Tibial nerve (tissue), 4 donors: ENCODE measurements around the gene TNP2. TPM values are rescaled to one million over a fixed set of nuclear protein-coding genes. Genes with fewer than 3 reads are reported as not detected.
"Not testable (repeated sequence)": the region's sequence is repeated elsewhere in the genome, so short reads cannot be mapped to it uniquely, and the experiment has no call there.

ENCODE experiments used
- DNase-seq, 2 donors: peaks; one replicate each; pipeline ENCODE4 v3.0.0-alpha.2; 2019; ENCODE audit warnings: low spot score in 2 of 2
- H3K27ac ChIP-seq, 4 donors: fragments of 200-600 bp; sonication (generic) in 3 of 4; one replicate each; pipeline ENCODE4 v1.5.1; 2017 to 2019; ENCODE audit warnings: mild to moderate bottlenecking in 1 of 4
- H3K27me3 ChIP-seq, 2 donors: fragments of 200-600 bp; sonication (generic) in 1 of 2; one replicate each; pipeline versions ENCODE4 v1.5.1 to v1.6.0; 2017 to 2019
- H3K36me3 ChIP-seq, 3 donors: fragments of 200-600 bp; sonication (generic); one replicate each; pipeline ENCODE4 v1.5.1; 2018 to 2019
- H3K4me1 ChIP-seq, 4 donors: fragments of 200-600 bp; sonication (generic) in 3 of 4; one replicate each; pipeline ENCODE4 v1.5.1; 2017 to 2019
- H3K4me3 ChIP-seq, 4 donors: fragments of 200-600 bp; sonication (generic) in 3 of 4; one replicate each; pipeline ENCODE4 v1.5.1; 2017 to 2019; ENCODE audit warnings: mild to moderate bottlenecking in 1 of 4, moderate library complexity in 1 of 4
- H3K9me3 ChIP-seq, 4 donors: fragments of 200-600 bp; sonication (generic) in 3 of 4; one replicate each; pipeline ENCODE4 v1.5.1; 2017 to 2019
- EP300 ChIP-seq, 2 donors: sonication (generic); formaldehyde crosslinking; IDR thresholded peaks; one replicate each; pipeline ENCODE4 v1.6.1; 2017; ENCODE audit warnings: antibody characterized with exemption in 2 of 2, mild to moderate bottlenecking in 1 of 2
- POLR2A ChIP-seq, 2 donors: fragments of 450-650 bp; IDR thresholded peaks; one replicate each; pipeline ENCODE4 v1.6.1; 2017; ENCODE audit warnings: antibody characterized with exemption in 2 of 2, mild to moderate bottlenecking in 2 of 2, moderate library complexity in 2 of 2
- WGBS, 2 donors: methylation state at CpG; one replicate each; pipeline ENCODE4 v1.1.5; 2018; 5-methylcytosine and 5-hydroxymethylcytosine counted together
- total RNA-seq, 4 donors: library from RNA; depleted of rRNA; stranded (reverse); fragments of >200 nt; gene quantifications; one replicate each; pipeline ENCODE4 v1.1.0, GENCODE V29; 2016
- TF ChIP-seq, protein P1 (sequence below), 5 experiments: fragments of 200-600 bp in 3 of 5; fragments of 450-650 bp in 2 of 5; sonication (generic) in 3 of 5; IDR thresholded peaks; one replicate each; pipeline ENCODE4 v1.5.1; 2016 to 2019; ENCODE audit warnings: antibody characterized with exemption in 5 of 5, mild to moderate bottlenecking in 3 of 5, moderate library complexity in 2 of 5

The TNP2 gene
- total RNA-seq, 4 donors from 2014 or later: not detected

DNA sequence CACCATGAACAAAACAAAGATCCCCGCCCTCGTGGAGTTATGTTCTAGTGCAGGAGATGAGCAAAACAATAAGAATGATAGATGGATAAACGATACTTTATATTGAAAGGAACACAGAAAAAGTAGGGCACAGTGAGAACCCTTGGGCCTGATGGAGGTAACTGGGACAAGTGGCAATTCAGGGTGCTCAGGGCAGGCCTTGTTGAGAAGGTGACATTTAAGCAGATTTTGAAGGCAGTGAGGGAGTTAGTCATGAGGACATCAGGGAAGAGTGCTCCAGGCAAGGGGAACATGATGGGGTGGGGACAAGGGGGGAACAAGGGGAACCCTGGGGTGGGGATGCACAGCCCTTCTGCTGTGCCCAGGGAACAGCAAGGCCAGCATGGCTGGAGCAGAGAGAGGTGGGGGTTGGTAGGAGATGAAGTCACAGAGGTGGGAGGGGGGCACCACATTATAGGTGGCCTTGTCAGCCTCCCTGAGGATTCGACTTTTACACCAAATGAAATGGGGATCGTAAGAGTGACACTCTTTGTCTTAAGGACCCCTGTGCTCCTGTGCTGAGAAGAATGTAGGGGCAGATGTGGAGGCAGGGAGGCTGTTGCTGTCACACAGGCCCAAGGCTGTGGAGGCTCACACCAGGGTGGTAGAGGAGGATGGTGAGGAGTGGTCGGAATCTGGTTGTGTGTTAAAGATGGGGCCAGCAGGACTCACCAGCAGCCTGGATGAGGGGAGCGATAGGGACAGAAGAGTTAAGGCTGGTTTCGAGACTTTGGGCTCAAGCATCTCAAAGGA is 21.2 kb upstream of the TNP2 start:
- no peaks in the 10 kb centered on the region for H3K9me3 ChIP-seq
- TF ChIP-seq EP300 (IDR thresholded peaks at IDR 0.05): no peak
- TF ChIP-seq POLR2A (IDR thresholded peaks at IDR 0.05): no peak
- TF ChIP-seq, protein P1, sequence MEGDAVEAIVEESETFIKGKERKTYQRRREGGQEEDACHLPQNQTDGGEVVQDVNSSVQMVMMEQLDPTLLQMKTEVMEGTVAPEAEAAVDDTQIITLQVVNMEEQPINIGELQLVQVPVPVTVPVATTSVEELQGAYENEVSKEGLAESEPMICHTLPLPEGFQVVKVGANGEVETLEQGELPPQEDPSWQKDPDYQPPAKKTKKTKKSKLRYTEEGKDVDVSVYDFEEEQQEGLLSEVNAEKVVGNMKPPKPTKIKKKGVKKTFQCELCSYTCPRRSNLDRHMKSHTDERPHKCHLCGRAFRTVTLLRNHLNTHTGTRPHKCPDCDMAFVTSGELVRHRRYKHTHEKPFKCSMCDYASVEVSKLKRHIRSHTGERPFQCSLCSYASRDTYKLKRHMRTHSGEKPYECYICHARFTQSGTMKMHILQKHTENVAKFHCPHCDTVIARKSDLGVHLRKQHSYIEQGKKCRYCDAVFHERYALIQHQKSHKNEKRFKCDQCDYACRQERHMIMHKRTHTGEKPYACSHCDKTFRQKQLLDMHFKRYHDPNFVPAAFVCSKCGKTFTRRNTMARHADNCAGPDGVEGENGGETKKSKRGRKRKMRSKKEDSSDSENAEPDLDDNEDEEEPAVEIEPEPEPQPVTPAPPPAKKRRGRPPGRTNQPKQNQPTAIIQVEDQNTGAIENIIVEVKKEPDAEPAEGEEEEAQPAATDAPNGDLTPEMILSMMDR (IDR thresholded peaks at IDR 0.05): no peak
- WGBS, 2 donors: 87 to 91% methylated on average over 8 of the region's 8 CpGs
- no peak overlapping the region for H3K27ac ChIP-seq
- DNase-seq: no peak
- no peak overlapping the region for H3K4me3 ChIP-seq
- H3K36me3 ChIP-seq: no peaks in the 10 kb centered on the region
- no peaks in the 10 kb centered on the region for H3K27me3 ChIP-seq
- H3K4me1 ChIP-seq: no peaks in the 10 kb centered on the region

DNA sequence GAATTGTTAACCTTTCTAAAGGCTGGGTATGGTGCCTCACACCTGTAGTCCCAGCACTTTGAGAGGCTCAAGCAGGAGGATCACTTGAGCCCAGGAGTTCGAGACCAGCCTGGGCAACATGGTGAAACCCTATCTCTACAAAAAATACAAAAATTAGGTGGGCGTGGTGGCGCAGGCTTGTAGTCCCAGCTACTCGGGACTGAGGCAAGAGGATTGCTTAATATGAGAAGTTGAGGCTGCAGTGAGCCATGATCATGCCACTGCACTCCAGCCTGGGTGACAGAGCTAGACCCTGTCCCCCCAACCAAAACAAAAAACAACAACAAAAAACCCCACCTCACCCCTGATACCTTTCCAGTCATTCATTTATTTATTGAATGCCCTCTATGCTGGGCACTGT is 20.6 kb upstream of the TNP2 start:
- H3K36me3 ChIP-seq, DNase-seq, H3K4me3 ChIP-seq, H3K27ac ChIP-seq, H3K4me1 ChIP-seq, H3K27me3 ChIP-seq, H3K9me3 ChIP-seq: not testable (repeated sequence)
- WGBS, 2 donors: 87 to 89% methylated on average over 4 of the region's 4 CpGs

- Histone ChIP-seq H3K36me3 (no peaks in the 10 kb centered on the region), H3K27me3 (no peaks in the 10 kb centered on the region), H3K27ac (no peak overlapping the region), H3K9me3 (no peaks in the 10 kb centered on the region), H3K4me1 (no peaks in the 10 kb centered on the region), H3K4me3 (no peak overlapping the region)
- no peak for DNase-seq
- TF ChIP-seq, protein P1 (IDR thresholded peaks at IDR 0.05): no peak
- TF ChIP-seq POLR2A (IDR thresholded peaks at IDR 0.05) (no peak), EP300 (IDR thresholded peaks at IDR 0.05) (no peak)
- WGBS, 2 donors: 92 to 96% methylated on average over 2 of the region's 2 CpGs
Observed at GRCh38 chr16:11289202-11289601, 20.1 kb upstream of the TNP2 start.

- Histone ChIP-seq H3K27ac (no peak overlapping the region), H3K4me3 (no peak overlapping the region), H3K9me3 (no peaks in the 10 kb centered on the region), H3K36me3 (no peaks in the 10 kb centered on the region), H3K27me3 (no peaks in the 10 kb centered on the region), H3K4me1 (no peaks in the 10 kb centered on the region)
- DNase-seq: no peak
- 82 to 98% methylated on average over 2 of the region's 2 CpGs for WGBS, 2 donors
- TF ChIP-seq, protein P1 (IDR thresholded peaks at IDR 0.05): no peak
- TF ChIP-seq POLR2A (IDR thresholded peaks at IDR 0.05) (no peak), EP300 (IDR thresholded peaks at IDR 0.05) (no peak)
Observed at GRCh38 chr16:11285842-11286241, 16.7 kb upstream of the TNP2 start.

DNA sequence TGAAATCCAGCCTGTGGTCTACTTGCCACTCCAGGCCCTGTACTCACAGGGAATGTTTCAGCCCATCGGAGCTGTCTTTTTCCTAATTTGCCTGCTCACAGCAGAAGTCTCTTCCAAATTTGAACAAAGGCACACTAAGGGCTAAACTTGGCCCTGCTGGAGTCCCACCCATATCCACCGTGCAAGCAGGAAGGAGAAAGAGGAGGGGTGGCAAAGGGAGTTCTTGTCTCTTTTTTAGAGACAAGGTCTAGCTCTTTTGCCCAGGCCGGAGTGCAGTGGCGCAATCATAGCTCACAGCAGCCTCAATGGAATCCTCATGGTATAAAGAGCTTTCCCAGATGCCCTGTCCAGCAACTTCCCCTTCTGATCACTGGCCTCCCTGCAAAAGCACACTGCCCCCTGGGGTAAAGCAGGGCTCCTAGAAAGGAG is 14.7 kb upstream of the TNP2 start:
- Histone ChIP-seq H3K27me3 (no peaks in the 10 kb centered on the region), H3K36me3 (no peaks in the 10 kb centered on the region), H3K4me3 (no peak overlapping the region), H3K4me1 (no peaks in the 10 kb centered on the region), H3K27ac (no peak overlapping the region), H3K9me3 (no peaks in the 10 kb centered on the region)
- no peak for DNase-seq
- WGBS, 2 donors: 43 to 45% methylated on average over 4 of the region's 4 CpGs
- TF ChIP-seq, protein P1 (IDR thresholded peaks at IDR 0.05): no peak
- TF ChIP-seq EP300 (IDR thresholded peaks at IDR 0.05) (no peak), POLR2A (IDR thresholded peaks at IDR 0.05) (no peak)
